H1 (cell line): ENCODE data around the gene PXDN.

Experiments
- SP2 ChIP-seq: IDR thresholded peaks from 2 replicates; pipeline ENCODE4 v1.6.1; 2012; ENCODE audit warnings: mild to moderate bottlenecking, low read length, inconsistent platforms
- TBP ChIP-seq: IDR thresholded peaks from 2 replicates; pipeline ENCODE4 v1.6.1; 2011; ENCODE audit warnings: low read depth, low read length, improper control_type of control experiment
- USF2 ChIP-seq: IDR thresholded peaks from 2 replicates; pipeline ENCODE4 v1.6.1; 2011; ENCODE audit warnings: low read length, improper control_type of control experiment

DNA sequence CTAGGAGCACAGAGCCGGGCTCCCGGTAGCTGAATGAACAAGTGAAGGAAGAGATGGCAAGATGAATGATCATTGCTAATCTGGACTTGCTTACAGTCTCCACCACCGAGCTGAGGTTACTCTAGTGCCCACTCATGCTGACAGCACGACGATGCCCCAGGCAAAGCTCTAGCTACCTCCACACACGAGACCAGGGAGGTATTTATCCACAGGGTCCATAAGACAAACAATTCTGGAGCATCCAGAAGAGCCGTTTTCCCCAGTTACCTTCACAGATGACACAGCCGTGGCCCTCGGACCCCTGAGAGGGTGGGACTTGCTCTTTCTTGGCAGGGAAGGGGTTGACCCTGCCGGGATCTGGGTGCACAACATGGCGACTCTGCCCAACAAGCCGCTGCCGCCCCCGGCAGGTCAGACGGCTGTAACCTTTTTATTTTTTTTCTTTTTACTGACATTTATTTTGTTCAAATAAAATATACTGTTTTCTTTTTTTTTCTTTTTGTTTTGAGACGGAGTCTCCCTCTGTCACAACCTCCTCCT, 120.3 kb downstream of the PXDN start:
- TF ChIP-seq SP2 = no peak
- TF ChIP-seq TBP = no peak
- TF ChIP-seq USF2 = no peak
